ENCODE measurements around the gene EZR. TPM values are rescaled to one million over a fixed set of nuclear protein-coding genes. Genes with fewer than 3 reads are reported as not detected.

EZR gene
- total RNA-seq, 6 donors from 2014 or later = 188 to 810 (median 346) TPM

DNA sequence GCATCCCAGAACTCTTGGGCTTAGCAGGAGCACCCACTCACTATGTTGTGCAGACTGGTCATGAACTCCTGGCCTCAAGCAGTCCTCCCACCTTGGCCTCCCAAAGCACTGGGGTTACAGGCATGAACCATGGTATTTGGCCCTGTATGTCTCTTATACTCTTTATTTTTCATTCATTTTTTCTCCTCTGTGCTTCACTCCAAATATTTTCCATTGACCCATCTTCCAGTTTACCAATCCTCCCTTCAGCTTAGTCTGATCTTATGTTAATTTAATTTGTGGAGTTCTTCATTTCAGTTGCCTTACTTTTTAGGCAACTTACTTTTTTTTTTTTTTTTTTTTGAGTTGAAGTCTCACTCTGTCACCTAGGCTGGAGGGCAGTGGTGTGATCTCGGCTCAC, 79.5 kb downstream of the EZR start:
- H3K4me1 ChIP-seq = no peaks in the 10 kb centered on the region
- no peaks in the 10 kb centered on the region for H3K36me3 ChIP-seq
- ATAC-seq (ENCODE audit: low FRiP score in 2 of 2) = no peak
- WGBS, 2 donors = 95 to 100% methylated on average over 1 of the region's 1 CpG
- no peak for DNase-seq
- H3K27ac ChIP-seq = no peak overlapping the region
- TF ChIP-seq POLR2AphosphoS5 (IDR thresholded peaks at IDR 0.05) = no peak
- no peak for TF ChIP-seq POLR2A (IDR thresholded peaks at IDR 0.05)
- TF ChIP-seq, protein P1, sequence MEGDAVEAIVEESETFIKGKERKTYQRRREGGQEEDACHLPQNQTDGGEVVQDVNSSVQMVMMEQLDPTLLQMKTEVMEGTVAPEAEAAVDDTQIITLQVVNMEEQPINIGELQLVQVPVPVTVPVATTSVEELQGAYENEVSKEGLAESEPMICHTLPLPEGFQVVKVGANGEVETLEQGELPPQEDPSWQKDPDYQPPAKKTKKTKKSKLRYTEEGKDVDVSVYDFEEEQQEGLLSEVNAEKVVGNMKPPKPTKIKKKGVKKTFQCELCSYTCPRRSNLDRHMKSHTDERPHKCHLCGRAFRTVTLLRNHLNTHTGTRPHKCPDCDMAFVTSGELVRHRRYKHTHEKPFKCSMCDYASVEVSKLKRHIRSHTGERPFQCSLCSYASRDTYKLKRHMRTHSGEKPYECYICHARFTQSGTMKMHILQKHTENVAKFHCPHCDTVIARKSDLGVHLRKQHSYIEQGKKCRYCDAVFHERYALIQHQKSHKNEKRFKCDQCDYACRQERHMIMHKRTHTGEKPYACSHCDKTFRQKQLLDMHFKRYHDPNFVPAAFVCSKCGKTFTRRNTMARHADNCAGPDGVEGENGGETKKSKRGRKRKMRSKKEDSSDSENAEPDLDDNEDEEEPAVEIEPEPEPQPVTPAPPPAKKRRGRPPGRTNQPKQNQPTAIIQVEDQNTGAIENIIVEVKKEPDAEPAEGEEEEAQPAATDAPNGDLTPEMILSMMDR (IDR thresholded peaks at IDR 0.05) = no peak
- no peak for TF ChIP-seq EP300 (IDR thresholded peaks at IDR 0.05)
- H3K27me3 ChIP-seq = no peaks in the 10 kb centered on the region
- H3K4me3 ChIP-seq = no peak overlapping the region
- peaks cover 0 to 8% (median 4%) of the 10 kb centered on the region in 4 donors for H3K9me3 ChIP-seq

DNA sequence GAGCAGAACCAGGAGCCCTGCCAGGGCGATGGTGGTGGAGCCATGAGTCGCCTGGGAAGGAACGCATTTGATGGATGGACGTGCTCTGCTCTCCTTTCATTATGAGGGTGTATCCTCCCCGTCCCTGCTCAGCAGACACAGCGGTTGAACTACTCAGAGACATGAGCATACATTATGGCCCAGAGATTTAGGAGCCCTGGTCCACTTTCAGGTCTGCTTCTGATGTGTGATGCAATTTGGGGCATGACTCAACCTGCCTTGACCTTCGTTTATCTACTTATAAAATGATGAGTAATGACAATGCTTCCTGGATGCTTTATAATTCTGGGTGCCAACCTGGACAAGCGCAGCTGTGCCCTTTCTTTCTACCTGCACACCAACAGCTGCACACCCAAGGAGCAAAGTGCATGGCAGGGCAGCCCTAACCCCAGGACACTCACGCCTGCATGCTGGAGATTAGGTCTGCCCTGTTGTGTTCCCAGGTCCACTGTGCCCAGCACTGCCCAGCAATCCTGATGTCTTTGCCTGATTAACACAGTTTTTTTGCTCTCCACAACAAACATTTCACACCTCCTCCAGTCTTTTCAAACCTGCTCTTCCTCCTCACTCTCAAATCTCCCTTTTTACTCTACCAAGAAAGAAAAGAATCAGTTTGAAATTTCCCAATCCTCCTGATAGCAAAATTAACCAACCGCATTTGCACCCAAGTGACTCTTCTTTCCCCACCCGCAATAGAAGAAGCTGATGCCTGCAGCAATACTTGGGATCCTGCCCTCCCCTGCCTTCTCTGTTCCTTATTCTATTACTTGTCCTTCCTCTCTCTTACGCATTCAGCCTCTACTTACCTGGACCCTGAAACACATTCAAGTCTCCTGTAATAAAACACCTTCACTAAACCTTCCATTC, 81.2 kb downstream of the EZR start:
- no peak overlapping the region for H3K27ac ChIP-seq
- DNase-seq (no peak), ATAC-seq (ENCODE audit: low FRiP score in 2 of 2) (peak in 1 of 2 donors; percentile 38)
- WGBS, 2 donors = 78 to 82% methylated on average over 12 of the region's 12 CpGs
- H3K4me3 ChIP-seq = no peak overlapping the region
- no peaks in the 10 kb centered on the region for H3K36me3 ChIP-seq
- H3K9me3 ChIP-seq = peaks cover 0 to 8% (median 4%) of the 10 kb centered on the region in 4 donors
- H3K27me3 ChIP-seq = no peaks in the 10 kb centered on the region
- no peaks in the 10 kb centered on the region for H3K4me1 ChIP-seq
- no peak for TF ChIP-seq POLR2AphosphoS5 (IDR thresholded peaks at IDR 0.05)

DNA sequence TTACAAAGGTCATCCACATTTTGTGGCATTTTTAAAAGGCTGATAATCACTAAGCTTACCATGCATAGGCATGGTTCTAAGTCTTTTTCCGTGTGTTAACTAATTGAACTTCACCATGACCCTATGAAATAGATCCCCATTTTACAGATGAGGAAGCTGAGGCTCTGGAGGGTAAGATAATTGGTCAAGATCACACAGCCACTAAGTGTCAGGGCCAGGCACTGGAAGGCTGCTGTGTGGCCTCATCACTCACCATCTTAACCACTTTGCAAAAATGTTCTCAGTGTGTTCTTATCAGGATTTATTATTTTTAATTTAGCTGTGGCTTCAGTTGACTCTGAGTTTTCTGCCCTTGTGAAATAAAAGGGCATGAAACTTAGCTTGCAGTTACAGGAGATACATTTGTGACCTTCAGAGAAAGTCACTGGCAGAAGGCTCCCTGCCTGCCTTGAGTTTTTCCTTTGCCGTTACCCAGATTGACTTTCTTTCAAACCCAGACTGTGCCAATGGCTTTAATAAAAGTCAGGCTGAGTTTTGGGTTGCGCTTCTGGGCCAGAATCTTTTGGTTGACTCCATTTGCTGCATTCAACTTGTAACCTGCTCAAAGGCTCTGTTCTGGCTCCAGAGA, 82.0 kb downstream of the EZR start:
- ATAC-seq (ENCODE audit: low FRiP score in 2 of 2) (no peak), DNase-seq (no peak)
- H3K27me3 ChIP-seq = no peaks in the 10 kb centered on the region
- TF ChIP-seq POLR2AphosphoS5 (IDR thresholded peaks at IDR 0.05) (no peak), EP300 (IDR thresholded peaks at IDR 0.05) (no peak), POLR2A (IDR thresholded peaks at IDR 0.05) (no peak)
- TF ChIP-seq, protein P1 (IDR thresholded peaks at IDR 0.05) = no peak
- no peaks in the 10 kb centered on the region for H3K4me1 ChIP-seq
- H3K4me3 ChIP-seq = no peak overlapping the region
- no peak overlapping the region for H3K27ac ChIP-seq
- 94 to 96% methylated on average over 3 of the region's 3 CpGs for WGBS, 2 donors
- H3K9me3 ChIP-seq = peaks cover 0 to 8% (median 4%) of the 10 kb centered on the region in 4 donors
- no peaks in the 10 kb centered on the region for H3K36me3 ChIP-seq

DNA sequence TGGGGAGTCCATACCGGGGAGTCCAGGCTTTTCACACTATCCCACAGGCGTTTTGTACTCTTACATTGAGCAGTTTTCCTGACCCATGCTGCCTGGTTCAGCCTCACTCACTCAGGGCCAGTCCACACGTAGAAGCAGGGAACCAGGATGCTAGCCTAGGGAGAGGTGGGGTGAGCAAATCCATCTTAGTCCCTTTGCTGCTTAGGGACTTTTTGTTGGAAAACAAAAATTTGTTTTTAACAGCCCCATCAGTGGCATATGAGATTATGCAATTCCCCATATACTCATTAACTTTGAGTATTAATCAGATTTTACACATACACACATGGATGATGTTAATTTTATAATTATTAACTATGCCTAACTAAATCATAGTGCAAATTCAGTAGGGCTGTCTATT, 84.2 kb downstream of the EZR start:
- Histone ChIP-seq H3K27me3 (no peaks in the 10 kb centered on the region), H3K4me1 (no peaks in the 10 kb centered on the region), H3K36me3 (no peaks in the 10 kb centered on the region), H3K27ac (no peak overlapping the region), H3K4me3 (no peak overlapping the region), H3K9me3 (peaks cover 0 to 8% (median 4%) of the 10 kb centered on the region in 4 donors)
- DNase-seq (no peak), ATAC-seq (ENCODE audit: low FRiP score in 2 of 2) (no peak)
- WGBS, 2 donors = 91% methylated on average over 3 of the region's 3 CpGs
- TF ChIP-seq, protein P1 (IDR thresholded peaks at IDR 0.05) = no peak

DNA sequence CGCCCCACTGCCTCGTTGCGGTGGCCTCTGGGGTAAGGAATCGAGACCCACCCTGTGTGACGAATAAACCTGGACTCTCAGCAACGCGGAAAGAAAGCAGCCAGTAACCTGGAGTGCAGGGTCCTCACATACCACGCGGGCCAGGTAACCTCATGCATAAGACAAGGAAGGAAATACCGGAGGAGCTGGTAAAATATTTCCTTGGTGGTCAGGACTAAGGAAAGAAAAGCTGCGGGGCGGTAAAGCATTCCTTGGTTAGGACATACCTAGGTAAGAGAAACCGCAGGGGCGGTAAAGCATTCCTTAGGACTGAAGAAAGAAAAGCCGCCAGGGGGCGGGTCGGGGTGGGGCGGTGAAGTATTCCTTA, 88.6 kb downstream of the EZR start:
- no peaks in the 10 kb centered on the region for H3K9me3 ChIP-seq
- TF ChIP-seq, protein P1 (IDR thresholded peaks at IDR 0.05) = no peak
- TF ChIP-seq EP300 (IDR thresholded peaks at IDR 0.05) (no peak), POLR2AphosphoS5 (IDR thresholded peaks at IDR 0.05) (no peak), POLR2A (IDR thresholded peaks at IDR 0.05) (no peak)
- no peaks in the 10 kb centered on the region for H3K4me1 ChIP-seq
- H3K27ac ChIP-seq = no peak overlapping the region
- no peaks in the 10 kb centered on the region for H3K27me3 ChIP-seq
- DNase-seq (no peak), ATAC-seq (ENCODE audit: low FRiP score in 2 of 2) (no peak)
- WGBS, 2 donors = 95 to 96% methylated on average over 18 of the region's 18 CpGs
- H3K4me3 ChIP-seq = no peak overlapping the region
- H3K36me3 ChIP-seq = peaks cover 0 to 3% (median 0%) of the 10 kb centered on the region in 4 donors
